Ammon's horn (tissue), 1 donor: ENCODE data around the gene AREL1.
A peak's percentile ranks its signal among the peaks of the same experiment; 100 is the strongest.

ENCODE experiments used
- DNase-seq: peaks from one replicate; pipeline ENCODE4 v3.0.0-alpha.2; 2016; ENCODE audit warnings: low spot score

AREL1 gene

DNA sequence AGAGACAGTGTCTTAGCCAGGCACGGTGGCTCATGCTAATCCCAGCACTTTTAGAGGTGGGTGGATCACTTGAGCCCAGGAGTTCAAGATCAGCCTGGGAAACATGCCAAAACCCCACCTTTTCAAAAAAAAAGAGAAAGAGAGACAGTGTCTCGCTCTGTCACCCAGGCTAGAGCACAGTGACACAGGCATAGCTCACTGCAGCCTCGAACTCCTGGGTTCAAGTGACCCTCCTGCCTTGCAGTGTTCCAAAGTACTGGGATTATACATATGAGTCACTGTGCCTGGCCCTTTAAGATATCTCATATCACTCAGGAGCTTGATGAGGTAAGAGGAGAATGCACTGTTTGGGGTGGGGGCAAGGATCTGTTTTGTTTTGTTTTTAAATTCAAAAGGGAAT lies 52.7 kb downstream of the AREL1 start:
- no peak for DNase-seq

DNA sequence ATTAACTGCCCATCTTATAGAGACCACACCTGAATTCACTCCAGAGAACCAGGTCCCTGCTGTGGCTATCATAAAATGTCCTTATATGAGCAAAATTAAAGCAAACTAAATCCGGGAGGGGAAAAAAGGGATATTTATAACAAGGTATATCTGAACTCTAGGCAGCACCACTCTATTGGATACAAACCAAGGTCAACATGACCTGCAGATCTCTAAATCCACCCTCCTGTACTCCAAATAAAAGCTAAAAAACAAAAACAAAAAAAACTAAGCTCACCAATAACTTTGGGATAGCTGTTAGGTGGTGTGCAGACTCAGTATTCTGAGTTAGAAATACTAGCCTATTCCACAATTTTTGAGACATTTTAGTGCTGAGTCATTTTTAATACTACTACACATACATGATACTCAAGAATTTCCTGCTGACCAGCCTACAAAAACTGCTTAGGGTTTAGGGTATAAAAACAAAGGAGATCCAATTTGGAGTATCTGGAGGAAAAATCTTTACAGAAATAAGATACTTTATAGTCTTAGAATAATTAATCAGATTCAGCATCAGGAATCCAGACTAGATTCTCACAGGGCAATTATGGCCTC lies 54.2 kb downstream of the AREL1 start:
- DNase-seq, result no peak

DNA sequence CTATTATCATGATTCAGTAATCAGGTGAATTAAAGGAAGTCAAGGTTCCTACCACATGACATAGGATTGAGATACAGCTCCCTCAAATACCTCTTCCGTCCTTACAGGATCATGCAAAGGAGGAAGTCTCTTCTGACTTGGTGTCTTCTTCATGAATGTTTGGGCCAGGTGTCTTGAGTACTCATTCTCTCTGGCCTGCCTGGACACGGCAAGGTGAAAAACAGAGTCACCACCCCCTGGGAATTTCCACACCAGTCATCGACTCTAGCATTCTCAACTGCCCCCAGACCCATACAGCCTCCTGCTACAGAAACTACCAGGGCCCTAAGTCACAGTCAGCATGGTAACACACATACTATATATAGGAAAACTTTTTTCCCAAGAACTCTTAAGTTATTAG lies 55.9 kb downstream of the AREL1 start:
- no peak for DNase-seq

DNA sequence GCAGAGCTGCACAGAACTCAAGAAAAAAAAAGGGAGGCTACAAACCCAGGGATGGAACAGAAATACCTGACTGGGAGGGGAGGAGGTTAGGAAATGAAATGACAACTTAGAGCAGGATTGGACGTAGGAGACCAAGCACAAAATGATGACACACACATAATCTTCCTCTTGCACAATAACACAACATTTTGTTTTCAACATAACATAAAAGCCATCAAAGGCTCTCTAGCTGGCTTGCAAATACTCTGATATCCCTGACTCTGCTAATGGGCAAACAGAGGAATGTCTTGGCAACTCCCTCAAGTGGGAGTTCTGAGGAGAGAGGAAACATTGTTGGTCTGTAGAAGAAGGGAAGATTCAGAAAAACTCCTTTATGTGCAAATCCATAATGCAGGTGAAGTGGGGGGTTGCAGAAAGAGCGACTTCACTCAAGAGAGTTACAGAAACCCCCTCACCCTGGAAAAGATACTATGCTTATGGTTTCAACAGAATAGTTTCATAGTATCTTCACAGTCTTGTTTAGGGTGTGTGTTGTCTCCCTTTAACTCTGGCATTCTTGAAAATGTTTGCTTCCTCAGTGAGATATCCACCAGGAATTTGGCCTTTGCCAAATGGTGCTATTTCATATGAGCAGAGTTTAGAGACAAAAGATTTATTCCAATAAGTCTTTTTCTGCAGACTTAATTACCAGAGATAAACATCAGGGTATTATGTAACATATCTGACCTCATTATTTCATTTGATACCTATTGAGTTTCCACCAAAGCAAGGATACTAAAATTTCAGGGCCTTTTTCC lies 57.1 kb downstream of the AREL1 start:
- DNase-seq, result no peak

DNA sequence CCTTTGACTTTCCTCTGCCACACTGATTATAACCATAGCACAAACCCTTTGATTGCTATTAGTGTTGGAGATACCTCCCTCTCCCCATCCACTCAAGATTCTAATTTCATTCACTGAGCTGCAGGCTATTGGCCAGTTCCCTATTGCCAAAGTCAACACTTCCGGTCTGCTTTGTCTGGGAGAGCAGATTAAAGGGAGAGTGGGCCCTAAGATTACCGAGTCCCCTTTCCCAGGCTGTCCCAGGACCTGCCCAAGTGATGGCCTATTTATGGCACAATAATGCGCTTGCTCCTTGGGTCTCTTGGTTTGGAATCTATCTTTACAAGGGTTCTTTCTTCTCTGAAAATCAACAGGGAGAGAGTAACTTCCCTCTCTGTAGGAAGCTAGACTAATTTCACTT lies 57.9 kb downstream of the AREL1 start:
- no peak for DNase-seq

DNA sequence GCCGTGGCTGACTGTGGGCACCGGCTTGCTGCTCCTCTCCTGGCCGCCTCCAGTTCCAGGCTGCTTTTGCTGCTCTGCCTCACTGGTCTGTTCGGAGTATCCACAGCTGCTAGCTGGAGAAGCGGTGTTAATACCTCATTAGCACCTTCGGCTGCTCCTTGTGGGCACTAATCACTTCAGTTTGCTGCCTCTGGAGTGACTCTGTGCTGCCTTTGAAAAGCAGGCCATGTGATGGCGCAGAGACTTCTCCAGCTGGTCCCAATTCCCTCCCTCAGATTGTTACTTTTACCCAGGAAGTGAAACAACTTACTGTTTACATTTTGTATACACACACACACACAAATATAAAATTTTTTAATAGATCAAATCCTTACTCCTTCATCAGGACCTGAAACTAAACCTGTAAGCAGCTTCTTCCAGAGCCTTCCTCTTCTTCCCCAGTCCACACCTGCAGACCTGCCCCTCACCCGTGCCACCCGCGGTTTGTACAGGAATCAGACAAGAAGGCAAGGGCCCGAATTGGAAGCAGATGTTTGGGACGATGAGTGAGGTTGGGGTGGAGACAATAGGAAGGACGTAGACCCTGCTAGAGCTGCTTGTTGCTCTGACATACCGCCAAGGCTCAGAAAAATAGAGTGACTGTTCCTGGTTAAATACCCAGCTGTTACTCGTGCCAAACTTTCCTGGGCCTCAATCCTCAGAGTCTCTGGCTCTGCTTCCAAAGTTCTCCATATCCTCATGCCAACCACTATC lies 59.3 kb downstream of the AREL1 start:
- peak; percentile 24 for DNase-seq

DNA sequence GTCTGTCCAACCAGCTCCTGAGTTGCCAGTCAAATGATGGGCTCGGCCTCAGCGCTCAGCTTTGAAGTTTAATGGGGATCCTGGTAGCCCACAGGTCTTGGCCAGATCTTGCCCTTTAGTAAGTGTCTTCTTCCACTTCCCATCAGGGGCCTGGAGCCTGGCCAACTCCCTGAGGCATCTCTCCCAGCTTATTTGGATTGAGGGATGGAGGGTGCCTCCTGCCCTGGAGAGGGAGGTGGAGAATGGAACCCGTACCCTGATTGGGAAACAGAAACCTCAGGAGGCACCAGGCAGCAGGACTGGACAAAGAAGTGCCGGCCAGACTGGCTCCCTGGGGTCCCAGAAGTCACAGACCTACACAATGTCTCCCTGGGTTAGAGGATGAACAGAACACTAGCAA lies 60.3 kb downstream of the AREL1 start:
- DNase-seq, result no peak

DNA sequence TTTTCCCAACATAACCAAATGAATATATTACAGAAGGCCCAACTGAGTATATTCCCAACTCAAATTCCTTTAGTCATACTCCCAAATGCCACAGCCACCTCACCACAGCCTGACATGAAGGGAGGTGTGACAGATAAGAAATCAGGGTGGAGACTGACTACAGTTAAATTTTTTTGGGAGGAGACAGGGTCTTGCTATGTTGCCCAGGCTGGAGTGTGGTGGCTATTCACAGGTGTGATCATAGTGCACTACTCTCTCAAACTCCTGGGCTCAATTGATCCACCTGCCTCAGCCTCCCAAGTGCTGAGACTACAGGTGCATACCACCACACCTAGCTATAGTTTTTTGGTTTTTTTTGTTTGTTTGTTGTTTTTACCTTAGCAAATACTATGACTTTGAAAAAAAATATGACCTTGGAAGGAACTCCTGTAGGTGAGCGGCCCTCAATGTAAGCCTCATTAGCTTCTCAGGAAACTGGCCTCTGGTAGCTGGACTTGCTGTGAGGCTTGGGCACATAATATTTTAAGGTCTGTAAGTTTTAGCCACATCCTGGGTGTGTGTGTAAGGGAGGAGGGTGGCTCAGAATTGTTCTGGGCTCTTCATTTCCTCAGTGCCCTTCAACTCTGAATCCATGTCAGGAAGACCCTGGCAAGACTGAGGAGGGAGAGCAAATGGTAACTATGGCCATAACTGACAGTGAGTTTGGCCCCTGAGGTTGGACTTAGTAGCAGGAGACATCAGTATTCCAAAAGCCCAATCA lies 61.8 kb downstream of the AREL1 start:
- no peak for DNase-seq

DNA sequence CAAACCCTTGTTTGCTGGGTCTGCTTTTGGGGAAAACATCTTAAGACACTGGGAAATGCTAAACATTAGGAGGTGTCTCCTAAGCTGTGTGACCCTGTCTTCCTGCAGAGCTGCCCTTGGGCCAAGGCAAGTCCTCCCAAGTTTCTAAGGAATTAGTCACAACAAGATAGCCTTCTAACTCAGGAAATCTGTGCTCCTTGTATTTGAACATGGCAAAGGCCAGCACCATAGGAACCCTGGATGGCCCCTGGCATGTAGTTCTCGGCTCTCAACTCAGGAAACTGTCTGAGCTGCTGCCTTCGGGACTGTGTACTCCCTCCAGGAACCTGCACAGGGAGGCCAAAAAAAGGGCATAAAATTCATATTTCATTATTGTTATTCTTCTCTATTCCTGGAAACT lies 63.2 kb downstream of the AREL1 start:
- DNase-seq, result no peak

DNA sequence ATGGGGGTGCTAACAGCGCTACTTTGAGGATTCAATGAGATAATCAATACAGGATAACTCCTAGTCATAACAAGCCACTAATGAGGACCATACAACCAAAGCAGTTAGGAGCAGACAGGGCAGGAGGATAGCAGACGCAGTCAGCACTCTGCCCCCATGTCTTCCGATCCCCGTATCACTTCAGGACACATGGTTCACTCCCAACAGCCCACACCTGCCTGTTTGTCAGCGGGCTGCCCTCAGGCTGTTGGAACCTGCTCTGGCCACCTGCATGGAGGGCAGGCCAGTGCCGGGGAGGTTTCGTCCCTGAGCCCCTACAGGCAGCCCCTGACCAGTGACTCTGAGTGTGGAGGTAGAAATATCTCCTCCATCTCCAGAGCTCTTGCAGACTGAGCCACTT lies 63.7 kb downstream of the AREL1 start:
- DNase-seq, result no peak

DNA sequence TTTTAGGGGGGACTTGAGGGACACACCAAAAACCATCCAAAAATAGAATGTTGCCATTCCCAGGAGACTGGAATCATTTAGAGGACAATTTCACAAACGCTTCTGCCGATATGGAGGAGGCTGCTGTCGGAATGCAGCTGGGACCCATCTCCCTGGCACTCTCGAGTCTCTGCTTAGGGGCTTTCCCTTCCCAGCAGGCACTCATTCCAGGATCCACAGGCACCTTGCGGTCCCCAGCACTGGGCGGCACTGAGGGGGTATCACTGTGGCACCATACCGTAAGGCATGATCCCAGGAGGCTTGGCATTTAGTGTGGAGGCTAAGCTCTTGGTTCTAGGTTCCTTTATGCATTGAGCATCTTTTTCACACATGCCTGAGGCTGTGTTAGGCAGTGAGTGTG lies 64.3 kb downstream of the AREL1 start:
- DNase-seq, result no peak

DNA sequence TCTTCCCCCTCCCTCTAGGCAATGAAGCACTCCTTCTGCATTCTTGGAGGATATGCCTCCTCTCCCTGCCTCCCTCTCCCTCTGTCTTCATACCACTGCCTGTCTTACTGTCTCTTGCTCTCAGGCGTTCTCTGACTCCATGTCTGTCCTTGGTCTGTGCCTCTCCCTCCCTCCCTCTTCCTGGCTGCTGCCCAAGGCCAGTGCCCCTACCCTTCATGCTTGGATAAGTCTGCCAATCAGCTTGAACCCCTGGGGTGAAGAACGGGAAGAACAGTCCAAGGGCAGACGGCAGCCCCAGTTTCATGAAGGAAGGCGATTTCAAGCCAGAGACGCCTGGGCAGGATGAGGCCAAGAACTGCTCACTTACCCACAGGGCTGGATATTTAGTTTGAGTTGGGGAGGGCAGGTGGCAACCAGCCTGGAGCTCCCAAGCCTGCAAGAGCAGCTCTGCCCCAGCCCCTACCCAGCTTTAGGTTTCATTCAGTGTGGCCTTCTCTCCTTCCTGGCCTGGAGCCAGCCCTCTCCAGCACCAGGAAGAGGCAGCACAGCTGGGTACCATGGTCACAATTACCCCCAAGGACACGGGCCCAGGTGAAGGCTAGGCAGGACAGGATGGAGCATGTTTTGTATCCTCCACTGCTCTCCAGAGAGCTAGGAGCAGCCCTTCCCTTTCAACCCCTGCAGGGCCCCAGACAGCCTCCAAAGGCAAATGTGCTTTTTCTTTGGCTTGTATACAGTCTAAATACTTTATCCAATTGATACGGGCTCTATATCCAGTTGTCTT lies 65.0 kb downstream of the AREL1 start:
- DNase-seq, result peak; percentile 48

DNA sequence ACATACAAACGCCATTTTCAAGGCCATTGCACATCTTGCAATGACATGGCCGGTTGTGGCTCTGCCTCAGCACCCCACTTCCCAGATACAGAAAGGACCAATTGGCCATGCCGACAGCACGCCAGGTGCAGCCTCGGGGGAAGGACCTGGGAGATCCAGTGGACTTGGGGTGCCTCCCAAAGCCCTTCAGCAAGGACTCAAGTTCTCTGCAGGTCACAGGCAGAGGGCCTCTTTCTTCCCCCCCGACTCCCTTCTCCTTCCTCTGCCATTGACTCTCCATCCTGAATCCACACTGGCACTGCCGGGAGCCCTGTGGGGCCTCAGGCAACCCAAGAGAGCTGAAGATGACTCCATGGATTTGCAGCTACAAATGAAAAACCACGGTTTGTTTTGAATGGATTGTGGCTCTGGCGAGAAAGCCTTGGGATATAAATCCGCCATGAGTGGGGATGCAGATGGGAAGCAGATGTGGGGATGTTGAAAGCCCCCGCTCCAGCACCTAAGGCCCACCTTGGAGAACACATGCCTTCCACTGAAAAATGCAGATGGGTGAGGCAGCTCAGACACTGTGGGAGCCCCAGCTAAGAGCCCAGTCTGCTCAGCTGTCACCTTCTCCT lies 65.7 kb downstream of the AREL1 start:
- DNase-seq, result no peak

DNA sequence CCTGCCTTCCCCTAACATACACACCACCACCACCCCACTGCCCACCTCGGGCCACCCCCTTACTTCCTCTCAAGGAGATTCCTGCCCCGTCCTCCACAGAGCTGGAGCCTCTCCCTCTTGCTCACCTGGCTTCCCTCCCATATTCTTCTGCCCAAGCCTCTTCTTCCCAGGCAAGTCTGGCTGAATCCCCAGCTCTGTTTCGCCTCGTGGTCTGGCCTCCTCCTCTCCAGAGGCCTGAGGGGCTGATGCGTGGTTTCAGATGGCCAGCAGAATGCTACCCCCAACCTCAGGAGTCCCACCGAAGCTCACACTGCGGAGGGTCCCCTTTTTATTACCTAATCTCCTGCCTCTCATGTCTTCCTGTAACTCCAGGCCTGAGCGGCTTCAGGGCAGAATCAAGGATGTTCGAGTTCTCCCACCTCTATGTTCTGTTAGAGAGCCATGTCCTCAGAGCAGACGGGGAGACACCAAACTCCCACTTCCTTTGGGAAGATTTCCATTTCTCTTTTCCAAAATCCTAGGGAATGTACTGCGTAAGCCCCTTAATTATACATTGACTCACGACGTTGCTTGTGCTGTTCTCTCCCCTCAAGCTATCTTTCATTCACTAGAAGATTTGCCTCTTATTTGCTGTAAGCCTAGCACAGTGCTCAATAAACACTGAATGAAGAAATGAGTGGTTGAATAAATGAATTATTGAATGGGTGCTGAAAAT lies 67.0 kb downstream of the AREL1 start:
- no peak for DNase-seq

DNA sequence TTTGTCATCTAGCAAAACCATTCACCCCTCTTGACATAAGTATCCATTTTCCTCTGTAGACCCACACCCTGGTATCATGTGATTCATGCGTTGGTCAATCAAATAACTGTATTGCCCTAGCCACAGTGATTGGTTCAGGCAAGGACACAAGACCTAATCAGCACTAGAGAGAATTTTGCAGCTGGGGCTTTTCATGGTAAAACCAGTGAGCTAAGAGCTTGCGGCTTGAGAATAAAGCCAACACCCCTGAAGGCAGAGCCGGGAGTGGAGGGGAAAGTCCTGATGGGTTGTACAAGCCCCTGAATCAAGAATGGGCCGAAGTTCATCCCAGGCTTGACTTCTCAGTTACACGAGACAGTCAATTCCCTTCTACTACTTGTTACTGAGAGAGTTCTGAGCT lies 67.6 kb downstream of the AREL1 start:
- DNase-seq, result no peak

DNA sequence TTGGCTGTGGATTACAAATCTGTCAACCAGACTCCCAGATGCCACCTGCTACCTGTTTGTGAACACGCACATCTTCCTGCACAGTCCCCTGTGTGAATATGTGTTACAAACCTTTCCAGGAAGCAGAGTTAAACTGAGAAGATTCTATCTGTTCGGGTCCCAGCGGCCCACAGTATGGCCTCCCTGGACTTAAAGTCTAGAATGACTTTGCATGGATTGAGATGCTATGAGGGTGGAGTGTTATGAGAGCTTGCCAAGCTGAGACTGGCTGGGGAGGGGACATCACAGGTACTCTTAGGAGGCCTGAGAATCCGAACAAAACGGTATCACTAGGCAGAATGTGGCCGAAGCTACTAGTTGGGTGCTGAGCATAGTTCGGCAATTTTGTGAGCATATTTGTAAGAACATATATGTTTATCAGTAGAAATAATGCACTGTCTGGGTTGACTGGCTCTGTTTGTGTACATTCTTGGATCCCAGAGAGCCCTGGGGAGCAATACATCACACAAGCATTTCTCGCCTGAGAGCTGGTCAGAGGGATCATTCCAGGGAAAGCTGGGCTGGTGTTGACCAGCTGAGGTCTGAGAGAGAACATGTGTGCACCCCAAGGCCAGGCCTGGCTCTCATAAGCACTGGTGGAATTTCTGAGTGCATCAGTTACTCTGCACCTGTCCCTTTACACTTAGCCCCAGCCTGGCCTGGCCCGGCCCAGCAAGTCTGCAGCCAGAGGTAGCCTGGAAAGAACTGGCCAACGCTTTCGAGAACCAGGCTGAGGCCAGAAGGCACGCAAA lies 71.1 kb downstream of the AREL1 start:
- no peak for DNase-seq

DNA sequence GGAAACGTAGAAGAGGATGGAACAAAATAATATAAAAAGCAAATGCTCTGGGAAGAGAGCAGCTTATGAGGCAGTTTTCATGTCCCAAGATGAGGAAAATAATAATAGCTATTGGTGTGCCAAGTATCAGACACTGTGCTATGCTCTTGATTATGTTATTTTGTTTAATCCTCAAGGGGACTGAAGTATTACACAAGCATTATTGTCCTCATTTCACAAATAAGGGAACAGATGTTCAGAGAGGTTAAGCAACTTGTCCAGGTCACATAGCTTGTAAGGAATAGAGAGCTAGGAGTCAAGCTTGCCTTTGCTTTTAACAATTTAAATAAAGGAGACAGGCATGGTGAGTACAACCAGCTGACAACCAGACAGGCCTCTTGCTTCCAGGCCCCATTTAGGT lies 73.9 kb downstream of the AREL1 start:
- DNase-seq, result no peak

DNA sequence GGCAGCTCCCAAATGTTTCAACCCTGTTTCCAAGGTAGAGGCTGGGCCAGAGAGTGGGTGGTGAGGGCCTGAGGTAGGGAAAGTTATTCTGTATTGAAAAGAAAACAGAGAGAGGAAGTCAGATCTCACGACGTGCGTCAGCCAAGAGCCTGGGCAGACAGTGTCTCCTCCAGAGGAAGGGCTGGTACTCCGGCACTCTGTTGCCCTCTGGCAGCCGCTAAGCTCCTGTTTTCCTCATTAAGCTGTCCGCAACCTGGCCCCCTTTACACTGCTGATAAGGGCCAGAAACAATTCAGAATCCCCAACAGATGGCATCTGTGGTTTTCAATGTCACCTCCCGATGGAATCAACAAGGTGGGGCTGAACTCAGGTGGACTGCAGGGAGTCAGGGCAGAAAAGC lies 74.8 kb downstream of the AREL1 start:
- DNase-seq, result peak; percentile 10

DNA sequence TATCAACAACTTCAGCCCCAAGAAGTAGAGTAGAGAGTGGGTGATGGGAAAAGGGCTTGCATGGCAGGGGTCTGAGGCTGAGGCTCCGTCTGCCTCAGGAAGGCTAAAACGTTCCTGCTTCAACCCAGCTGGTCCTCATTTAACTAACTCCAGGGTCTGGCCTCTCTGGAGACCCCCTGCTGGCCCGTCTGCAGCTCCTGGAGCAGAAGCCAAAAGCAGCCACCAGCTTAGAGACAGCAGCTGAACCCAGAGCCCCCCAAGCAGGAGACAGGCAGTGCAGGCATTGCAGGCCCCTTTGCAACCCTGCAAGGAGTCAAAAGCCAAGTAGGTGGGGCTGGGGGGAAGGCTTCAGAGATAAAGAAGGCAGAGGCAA lies 75.7 kb downstream of the AREL1 start:
- no peak for DNase-seq
